ENCODE results near the gene CTNND2. TPM values are rescaled to one million over a fixed set of nuclear protein-coding genes. Genes with fewer than 3 reads are reported as not detected.
A peak's percentile ranks its signal among the peaks of the same experiment; 100 is the strongest.

Gene CTNND2
- total RNA-seq, 1 donor from 2014 or later: 18.4 TPM

GRCh38 chr5:11126844-11127243, 777.4 kb downstream of the CTNND2 start:
- H3K36me3 ChIP-seq: no peaks in the 10 kb centered on the region
- TF ChIP-seq, protein P1, sequence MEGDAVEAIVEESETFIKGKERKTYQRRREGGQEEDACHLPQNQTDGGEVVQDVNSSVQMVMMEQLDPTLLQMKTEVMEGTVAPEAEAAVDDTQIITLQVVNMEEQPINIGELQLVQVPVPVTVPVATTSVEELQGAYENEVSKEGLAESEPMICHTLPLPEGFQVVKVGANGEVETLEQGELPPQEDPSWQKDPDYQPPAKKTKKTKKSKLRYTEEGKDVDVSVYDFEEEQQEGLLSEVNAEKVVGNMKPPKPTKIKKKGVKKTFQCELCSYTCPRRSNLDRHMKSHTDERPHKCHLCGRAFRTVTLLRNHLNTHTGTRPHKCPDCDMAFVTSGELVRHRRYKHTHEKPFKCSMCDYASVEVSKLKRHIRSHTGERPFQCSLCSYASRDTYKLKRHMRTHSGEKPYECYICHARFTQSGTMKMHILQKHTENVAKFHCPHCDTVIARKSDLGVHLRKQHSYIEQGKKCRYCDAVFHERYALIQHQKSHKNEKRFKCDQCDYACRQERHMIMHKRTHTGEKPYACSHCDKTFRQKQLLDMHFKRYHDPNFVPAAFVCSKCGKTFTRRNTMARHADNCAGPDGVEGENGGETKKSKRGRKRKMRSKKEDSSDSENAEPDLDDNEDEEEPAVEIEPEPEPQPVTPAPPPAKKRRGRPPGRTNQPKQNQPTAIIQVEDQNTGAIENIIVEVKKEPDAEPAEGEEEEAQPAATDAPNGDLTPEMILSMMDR (IDR thresholded peaks at IDR 0.05; ENCODE audit: borderline replicate concordance): no peak
- no peak for DNase-seq
- no peak overlapping the region for H3K4me3 ChIP-seq
- no peaks in the 10 kb centered on the region for H3K4me1 ChIP-seq
- intact Hi-C loops (cut with micrococcal nuclease): no loop called here
- H3K9me3 ChIP-seq (replicated peaks): no peaks in the 10 kb centered on the region
- no peak overlapping the region for H3K27ac ChIP-seq (replicated peaks)
- H3K27me3 ChIP-seq (ENCODE audit: low read depth): peaks cover 13% of the 10 kb centered on the region

DNA sequence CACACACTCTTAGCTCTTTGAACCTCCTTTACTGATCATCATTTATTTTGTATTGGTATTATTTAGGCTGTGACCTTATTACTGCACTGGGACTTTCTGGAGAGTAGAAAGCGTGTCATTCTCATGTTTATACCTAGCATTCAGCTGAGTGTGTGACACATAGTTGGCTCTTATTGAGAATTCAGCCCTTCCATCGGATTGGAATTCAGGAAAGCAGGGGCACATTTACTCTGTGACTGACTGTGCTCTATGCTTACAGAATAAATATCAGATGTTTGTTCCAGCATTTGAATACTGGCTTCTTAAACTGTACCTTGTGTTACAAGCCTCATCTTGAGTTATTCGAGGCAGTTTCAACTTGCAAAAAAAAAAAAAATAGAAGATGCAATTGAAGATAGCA, 782.4 kb downstream of the CTNND2 start:
- H3K4me1 ChIP-seq: no peaks in the 10 kb centered on the region
- no peak overlapping the region for H3K4me3 ChIP-seq
- TF ChIP-seq, protein P1 (IDR thresholded peaks at IDR 0.05; ENCODE audit: borderline replicate concordance): no peak
- H3K36me3 ChIP-seq: no peaks in the 10 kb centered on the region
- H3K27me3 ChIP-seq (ENCODE audit: low read depth): peaks cover 13% of the 10 kb centered on the region
- H3K9me3 ChIP-seq (replicated peaks): no peaks in the 10 kb centered on the region
- H3K27ac ChIP-seq (replicated peaks): no peak overlapping the region
- intact Hi-C loops (cut with micrococcal nuclease): no loop called here
- no peak for DNase-seq

DNA sequence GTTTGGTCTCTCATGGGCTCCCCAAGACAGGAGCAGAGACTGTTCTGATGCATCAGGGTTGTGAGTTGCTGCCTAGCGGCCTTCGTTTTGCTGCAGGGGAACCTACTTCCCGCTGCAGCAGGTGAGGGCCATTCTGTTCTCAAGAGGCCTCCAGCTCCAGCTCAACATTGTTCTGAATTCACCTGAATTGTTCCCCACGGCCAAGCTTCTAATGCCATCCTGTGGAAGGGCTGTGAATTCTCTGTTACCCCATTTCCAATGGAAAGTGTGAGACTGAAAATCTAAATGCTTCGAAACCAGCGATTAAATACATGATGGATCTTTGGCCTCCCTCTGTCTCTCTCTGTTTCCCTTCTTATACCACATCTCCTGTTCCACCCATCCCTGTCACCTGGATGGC, 794.1 kb downstream of the CTNND2 start:
- H3K27ac ChIP-seq (replicated peaks): no peak overlapping the region
- no peak overlapping the region for H3K4me3 ChIP-seq
- DNase-seq: no peak
- peaks cover 7% of the 10 kb centered on the region for H3K9me3 ChIP-seq (replicated peaks)
- H3K4me1 ChIP-seq: no peaks in the 10 kb centered on the region
- no peaks in the 10 kb centered on the region for H3K36me3 ChIP-seq
- H3K27me3 ChIP-seq (ENCODE audit: low read depth): no peaks in the 10 kb centered on the region
- TF ChIP-seq, protein P1 (IDR thresholded peaks at IDR 0.05; ENCODE audit: borderline replicate concordance): peak; percentile 46
- intact Hi-C loops (cut with micrococcal nuclease): no loop called here

GRCh38 chr5:11105696-11106095, 798.5 kb downstream of the CTNND2 start:
- TF ChIP-seq, protein P1 (IDR thresholded peaks at IDR 0.05; ENCODE audit: borderline replicate concordance): no peak
- intact Hi-C loops (cut with micrococcal nuclease): no loop called here
- Histone ChIP-seq H3K4me1 (no peaks in the 10 kb centered on the region), H3K27ac (replicated peaks) (no peak overlapping the region), H3K9me3 (replicated peaks) (no peaks in the 10 kb centered on the region), H3K4me3 (no peak overlapping the region), H3K36me3 (no peaks in the 10 kb centered on the region), H3K27me3 (ENCODE audit: low read depth) (no peaks in the 10 kb centered on the region)
- DNase-seq: no peak

DNA sequence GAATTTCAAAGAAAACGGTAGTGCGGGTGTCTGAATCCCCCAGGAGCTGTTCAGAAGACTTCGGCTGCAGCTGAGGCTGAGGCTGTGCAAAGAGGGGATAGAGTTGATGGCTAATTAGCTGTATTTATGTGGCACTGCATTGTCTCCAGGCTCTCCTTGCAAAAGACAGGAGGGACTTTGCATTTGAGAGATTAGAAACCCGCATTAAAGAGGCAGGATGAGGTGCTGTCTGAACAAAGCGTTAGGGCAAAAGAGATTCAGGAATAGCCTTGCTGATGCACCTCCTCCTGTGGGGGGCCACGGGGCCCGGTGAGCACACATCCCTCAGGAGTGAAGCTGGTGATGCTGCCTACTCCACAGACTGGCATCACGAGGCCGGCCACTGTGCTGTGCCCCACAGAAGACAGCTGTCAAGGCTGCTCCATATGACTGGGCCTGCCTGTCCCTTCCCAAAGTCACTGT, 799.6 kb downstream of the CTNND2 start:
- H3K4me3 ChIP-seq: no peak overlapping the region
- no peaks in the 10 kb centered on the region for H3K36me3 ChIP-seq
- no peak for DNase-seq
- H3K27me3 ChIP-seq (ENCODE audit: low read depth): no peaks in the 10 kb centered on the region
- H3K9me3 ChIP-seq (replicated peaks): no peaks in the 10 kb centered on the region
- intact Hi-C loops (cut with micrococcal nuclease): no loop called here
- no peak overlapping the region for H3K27ac ChIP-seq (replicated peaks)
- TF ChIP-seq, protein P1 (IDR thresholded peaks at IDR 0.05; ENCODE audit: borderline replicate concordance): no peak
- H3K4me1 ChIP-seq: no peaks in the 10 kb centered on the region

DNA sequence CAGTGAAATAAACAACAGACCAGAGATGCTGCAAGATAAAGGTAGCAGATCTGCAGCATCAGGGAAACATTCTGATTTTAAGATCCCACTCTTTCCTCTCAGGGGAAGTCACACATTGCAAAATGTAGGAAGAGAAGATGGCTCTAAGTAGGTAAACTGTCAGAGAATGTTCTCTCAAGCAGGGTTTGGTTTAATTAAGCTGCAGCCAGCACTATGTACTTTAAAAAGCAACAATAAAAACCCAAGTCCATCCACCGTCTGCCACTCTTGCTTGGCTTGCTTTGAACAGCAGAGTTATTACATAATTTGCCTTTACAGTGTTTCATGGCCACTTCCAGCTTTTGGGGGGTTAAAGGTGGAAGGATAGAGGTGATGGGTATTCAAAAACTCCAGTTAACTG, 800.0 kb downstream of the CTNND2 start:
- no peaks in the 10 kb centered on the region for H3K9me3 ChIP-seq (replicated peaks)
- no peak for DNase-seq
- TF ChIP-seq, protein P1 (IDR thresholded peaks at IDR 0.05; ENCODE audit: borderline replicate concordance): no peak

More for the DNA sequence above, 800.0 kb downstream of the CTNND2 start:
- Histone ChIP-seq H3K36me3 (no peaks in the 10 kb centered on the region), H3K4me1 (no peaks in the 10 kb centered on the region), H3K4me3 (no peak overlapping the region), H3K27ac (replicated peaks) (no peak overlapping the region), H3K27me3 (ENCODE audit: low read depth) (no peaks in the 10 kb centered on the region)
- intact Hi-C loops (cut with micrococcal nuclease): no loop called here
